ENCODE results near the gene OTUD7B.
"Not testable (repeated sequence)": the region's sequence is repeated elsewhere in the genome, so short reads cannot be mapped to it uniquely, and the experiment has no call there.

OTUD7B gene

DNA sequence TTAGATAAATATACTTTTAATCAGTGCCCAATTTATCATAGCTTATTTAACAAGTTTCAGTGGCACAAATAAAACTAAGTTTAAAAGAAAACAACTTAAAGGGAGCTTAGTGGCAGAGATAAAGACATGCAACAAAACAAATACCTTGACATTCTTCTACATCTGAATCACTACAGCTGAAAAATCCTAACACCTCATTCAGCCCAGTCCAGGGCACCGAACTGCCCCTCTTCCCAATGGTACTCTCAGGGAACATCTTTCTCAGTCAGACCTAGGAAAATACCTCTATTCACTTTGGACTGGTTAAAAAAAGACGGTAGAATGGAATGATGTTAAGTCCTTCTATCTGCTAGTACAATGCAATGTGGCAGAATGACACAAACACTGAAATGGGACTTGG is 8.3 kb downstream of the OTUD7B start:
- DNase-seq, result no peak

GRCh38 chr1:150001415-150001814 is 9.1 kb downstream of the OTUD7B start:
- DNase-seq, result no peak

DNA sequence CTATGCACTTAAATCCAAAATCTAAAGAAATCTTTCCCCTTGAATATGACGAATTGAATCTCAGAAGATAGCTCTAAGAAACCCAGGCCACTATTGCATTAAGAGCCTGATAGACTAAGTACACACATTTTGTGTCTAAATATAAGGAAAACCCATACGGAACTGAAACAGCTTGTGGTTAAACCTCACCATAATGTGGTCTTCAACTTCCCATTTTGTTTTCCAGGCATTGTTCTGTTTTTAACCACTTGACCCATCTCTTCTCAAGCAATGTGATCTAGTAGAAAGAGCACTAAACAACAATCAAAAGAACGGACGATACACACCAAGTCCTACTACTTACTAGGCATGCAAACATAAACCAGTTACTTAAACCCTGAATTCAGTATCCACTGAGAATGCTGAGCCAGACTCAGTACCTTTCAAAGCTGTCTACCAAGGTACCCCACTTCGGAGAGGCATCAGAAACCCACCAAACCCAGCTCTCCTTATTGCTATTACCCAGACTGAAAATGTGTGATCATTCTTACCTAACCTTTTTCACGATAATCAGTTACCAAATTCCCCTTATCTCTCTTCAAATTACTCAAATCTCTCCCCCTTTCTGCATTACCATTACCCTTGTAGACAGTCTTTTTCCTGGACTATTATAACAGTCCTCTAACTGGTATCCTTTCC is 12.8 kb downstream of the OTUD7B start:
- DNase-seq, result no peak

GRCh38 chr1:149995927-149996326 is 14.6 kb downstream of the OTUD7B start:
- no peak for DNase-seq

DNA sequence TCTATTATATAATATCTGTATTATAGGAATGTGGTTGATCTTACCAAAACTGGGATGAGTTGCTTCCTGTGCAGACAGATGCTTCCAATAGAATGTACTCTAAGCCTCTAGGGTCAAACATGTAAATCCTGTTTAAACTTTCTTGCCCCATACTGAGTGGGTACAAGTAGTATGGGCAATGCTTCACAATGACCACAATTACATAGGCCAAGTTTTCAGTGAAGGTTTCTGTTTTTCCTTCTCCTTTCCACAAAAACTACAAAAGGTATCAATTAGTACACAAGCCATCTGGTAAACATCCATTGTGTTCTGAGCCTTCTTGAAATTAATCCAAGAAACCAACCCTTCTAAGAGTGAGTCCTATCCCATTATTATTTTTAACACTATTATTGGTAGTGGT is 16.8 kb downstream of the OTUD7B start:
- no peak for DNase-seq

- no peak for DNase-seq
Observed at GRCh38 chr1:149993181-149993580, 17.3 kb downstream of the OTUD7B start.

GRCh38 chr1:149987297-149987595 is 23.3 kb downstream of the OTUD7B start:
- DNase-seq, result no peak

DNA sequence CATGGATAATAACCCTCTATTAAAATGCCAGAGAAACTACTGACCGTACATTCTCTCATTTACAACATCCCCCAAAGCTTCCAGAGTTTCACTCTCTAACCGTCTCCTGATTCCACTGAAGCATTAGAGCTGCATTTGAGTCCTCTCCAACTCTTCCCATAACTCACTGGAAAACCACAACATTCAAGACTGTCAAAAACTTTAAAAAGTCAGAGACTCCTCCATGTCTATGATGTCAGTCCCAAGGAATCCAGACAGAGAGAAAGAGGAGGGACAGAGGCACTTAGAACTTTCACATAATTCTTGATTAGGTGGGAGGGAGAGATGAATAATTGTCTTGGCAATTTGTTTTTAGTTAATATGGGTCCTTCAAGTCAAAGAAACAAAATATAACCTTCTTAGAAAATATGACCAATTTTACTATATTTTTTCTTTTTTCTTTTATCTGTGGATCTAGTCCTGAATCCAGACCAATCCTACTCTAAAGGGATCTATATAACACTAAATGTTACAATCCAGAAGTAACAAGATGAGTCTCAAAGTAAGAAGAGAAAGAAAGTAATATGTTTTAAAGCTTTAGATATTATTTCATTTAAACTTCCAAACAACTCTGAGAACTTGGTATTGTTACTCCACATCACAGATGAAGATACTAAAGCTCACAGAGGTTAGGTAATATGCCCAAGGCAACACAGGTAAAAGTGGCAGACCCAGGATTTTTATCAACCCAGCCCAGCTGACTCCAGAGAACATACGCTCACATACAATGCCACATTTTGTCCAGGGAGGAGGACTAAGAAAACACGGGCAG is 23.8 kb downstream of the OTUD7B start:
- DNase-seq, result no peak

GRCh38 chr1:149979972-149980540 is 30.5 kb downstream of the OTUD7B start:
- no peak for DNase-seq

DNA sequence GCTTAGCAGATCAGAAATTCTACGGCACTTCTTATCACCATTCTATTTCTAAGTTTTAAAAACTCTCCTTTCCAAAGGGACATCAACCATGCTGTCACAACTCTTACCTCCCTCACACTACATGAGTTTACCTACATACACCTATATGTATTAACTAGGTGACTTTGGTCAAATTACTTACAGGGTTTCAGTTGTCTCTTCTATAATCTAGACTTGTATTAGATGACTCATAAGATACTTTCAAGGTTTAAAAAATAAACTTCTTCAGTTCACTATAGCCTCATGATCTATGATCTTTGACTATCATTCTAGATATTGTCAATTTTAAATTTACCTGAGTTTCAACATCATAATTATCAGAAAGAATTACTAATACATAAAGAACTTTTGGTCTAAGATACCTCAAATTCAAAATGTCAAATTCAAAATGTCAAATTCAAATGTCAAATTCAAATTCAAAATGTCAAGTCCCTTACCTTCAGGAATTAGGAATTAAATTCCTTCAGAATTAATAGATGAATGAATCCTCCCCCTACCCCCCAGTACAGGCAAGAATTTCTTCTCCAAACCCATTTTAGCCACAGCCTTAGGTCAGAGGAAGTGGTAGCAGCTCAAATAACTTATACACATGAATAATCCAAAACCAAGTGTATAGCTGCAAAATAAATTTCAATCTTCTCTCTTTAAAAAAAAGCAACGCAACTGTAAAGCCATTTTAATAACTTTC is 31.1 kb downstream of the OTUD7B start:
- DNase-seq, result no peak

- DNase-seq, result no peak
Observed at GRCh38 chr1:149978547-149979023, 31.9 kb downstream of the OTUD7B start.

DNA sequence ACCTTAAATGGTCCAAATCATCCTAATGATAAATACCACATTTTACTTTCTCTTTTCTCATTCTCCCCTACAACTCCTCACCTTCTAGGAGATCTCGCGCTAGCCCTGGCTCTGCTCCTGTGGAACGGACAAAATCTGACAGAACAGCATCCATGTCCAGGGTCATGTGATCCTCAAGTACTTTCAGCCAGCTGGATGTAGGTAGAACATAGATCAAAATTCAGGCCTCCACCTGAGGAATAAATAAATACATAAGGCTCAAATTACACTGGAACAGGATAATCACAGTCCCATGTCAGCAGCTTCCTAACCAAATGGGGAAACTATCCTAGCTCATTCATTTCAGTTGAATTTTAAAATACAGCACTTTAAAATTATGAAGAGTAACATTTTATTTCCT is 33.2 kb downstream of the OTUD7B start:
- no peak for DNase-seq

DNA sequence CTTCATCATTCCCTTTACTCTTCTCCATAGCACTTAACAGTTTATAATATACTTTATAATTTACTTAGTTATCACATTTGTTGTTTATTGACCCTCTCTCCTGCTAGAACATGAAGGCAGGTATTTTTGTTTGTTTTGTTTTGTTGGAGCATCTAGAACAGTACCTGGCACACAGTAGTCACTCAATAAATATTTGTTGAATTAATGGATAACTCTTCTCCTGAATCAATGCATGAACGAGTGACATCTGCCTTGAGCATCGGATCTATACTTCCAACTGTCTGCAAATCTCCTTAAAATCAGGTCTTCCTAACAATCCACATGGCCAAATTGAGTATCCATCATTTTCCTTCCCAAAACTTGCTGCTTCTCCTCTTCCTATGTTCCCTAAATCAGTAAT is 38.0 kb downstream of the OTUD7B start:
- DNase-seq, result no peak

GRCh38 chr1:149967646-149968045 is 42.9 kb downstream of the OTUD7B start:
- DNase-seq, result no peak

DNA sequence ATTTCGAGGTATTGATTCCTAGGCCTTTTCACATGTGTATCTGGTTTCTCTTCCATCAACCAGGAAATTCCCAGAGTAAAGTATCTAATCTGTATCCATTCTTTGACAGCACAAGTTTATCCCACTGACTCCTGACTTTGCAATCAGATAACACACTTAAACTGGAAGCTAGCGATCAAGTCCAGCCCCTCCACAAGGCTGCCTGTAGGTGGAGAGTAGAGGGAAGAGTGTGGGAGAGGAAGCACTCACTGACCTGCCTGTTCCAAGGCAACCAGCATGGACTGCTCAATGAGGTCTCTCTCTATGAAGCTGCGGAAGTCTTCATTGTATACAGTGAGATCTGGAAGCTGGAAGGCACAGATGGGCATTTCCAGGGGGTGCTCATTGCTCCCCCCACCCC is 43.5 kb downstream of the OTUD7B start:
- DNase-seq, result no peak

GRCh38 chr1:149966405-149966804 is 44.1 kb downstream of the OTUD7B start:
- DNase-seq, result no peak

- DNase-seq, result no peak
Observed at GRCh38 chr1:149965440-149965839, 45.1 kb downstream of the OTUD7B start.

GRCh38 chr1:149963358-149963757 is 47.2 kb downstream of the OTUD7B start:
- no peak for DNase-seq

- no peak for DNase-seq
Observed at GRCh38 chr1:149962736-149963135, 47.8 kb downstream of the OTUD7B start.

DNA sequence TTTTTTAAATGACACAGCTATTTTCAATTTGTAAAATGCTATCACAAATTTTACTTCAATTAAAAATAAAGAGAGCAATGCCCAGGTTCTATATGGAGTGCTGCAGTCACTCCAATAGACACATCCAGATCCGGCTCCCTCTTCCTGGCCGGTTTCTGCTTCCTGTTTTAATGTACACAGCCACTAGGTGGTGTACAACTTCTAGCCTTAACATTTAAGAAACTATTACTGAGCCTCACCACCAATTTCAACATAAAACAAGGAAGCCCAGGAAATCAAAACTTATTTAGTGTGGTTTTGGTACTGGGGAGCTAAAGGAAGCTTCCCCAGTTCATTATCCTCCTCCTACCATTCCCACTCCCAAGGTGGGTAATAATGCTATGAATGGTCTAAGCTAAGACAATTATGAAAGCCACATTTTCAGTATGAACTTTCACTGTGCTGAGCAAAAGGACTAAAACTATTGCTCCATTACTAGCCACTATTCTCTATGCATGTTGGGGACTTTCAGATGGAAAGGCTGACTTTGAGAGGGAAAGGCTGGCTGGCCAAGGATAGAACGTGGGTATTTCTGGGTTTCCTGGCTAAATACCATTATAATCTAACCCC is 48.4 kb downstream of the OTUD7B start:
- DNase-seq, result peak; percentile 71

GRCh38 chr1:149957548-149957947 is 53.0 kb downstream of the OTUD7B start:
- not testable (repeated sequence) for DNase-seq

DNA sequence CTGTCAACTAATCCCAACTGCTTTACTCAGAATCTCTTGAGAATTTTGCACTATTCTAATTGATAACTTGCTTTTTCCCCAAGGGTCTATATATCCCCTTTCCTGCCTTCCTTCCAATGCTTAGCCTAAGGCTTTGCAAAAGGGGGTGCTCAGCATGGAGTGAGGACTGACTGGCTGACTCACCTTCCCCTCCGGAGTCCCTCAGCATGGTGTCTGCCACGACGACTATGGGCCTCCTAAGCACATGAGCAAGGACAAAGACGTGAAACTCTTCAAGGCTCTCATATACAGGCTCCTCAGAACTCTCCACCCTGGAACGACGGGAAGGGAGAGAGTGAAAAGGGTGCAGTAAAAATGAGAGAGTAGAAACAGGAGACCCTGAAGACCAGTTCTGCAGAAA is 60.6 kb downstream of the OTUD7B start:
- DNase-seq, result no peak

- no peak for DNase-seq
Observed at GRCh38 chr1:149945206-149945605, 65.3 kb downstream of the OTUD7B start.
